GM12873 (cell line): Measurements from ENCODE around the gene RRP9.

Experiments
- TF ChIP-seq, protein P1 (sequence below): IDR thresholded peaks from 2 replicates; pipeline ENCODE4 v1.5.1; 2012; ENCODE audit warnings: low read depth, mild to moderate bottlenecking, moderate library complexity, low read length, control low read depth; ENCODE audit not compliant: insufficient read depth; ENCODE audit errors: missing control alignments

Gene RRP9

GRCh38 chr3:51921081-51921578 lies 20.6 kb downstream of the RRP9 start:
- TF ChIP-seq, protein P1, sequence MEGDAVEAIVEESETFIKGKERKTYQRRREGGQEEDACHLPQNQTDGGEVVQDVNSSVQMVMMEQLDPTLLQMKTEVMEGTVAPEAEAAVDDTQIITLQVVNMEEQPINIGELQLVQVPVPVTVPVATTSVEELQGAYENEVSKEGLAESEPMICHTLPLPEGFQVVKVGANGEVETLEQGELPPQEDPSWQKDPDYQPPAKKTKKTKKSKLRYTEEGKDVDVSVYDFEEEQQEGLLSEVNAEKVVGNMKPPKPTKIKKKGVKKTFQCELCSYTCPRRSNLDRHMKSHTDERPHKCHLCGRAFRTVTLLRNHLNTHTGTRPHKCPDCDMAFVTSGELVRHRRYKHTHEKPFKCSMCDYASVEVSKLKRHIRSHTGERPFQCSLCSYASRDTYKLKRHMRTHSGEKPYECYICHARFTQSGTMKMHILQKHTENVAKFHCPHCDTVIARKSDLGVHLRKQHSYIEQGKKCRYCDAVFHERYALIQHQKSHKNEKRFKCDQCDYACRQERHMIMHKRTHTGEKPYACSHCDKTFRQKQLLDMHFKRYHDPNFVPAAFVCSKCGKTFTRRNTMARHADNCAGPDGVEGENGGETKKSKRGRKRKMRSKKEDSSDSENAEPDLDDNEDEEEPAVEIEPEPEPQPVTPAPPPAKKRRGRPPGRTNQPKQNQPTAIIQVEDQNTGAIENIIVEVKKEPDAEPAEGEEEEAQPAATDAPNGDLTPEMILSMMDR, result no peak

DNA sequence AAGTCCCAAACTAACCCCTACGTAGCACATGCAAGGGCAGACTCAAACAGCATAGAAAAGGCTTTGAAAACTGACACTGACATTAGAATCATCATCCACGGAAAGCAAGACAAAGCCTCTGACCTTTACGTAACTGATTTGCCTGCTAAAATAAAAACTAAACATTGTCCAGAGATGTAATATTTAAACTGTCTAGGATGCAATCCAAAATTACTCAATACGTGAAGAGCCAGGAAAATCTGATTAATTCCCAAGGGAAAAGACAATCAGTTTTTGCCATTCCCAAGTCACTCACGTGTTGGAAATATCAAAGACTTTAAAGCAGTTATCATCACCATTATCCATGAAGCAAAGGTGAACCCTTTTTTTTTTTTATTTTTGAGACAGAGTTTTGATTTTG lies 25.3 kb downstream of the RRP9 start:
- TF ChIP-seq, protein P1, result no peak

- TF ChIP-seq, protein P1, result no peak
These were observed 33.7 kb downstream of the RRP9 start for GRCh38 chr3:51908026-51908425.

DNA sequence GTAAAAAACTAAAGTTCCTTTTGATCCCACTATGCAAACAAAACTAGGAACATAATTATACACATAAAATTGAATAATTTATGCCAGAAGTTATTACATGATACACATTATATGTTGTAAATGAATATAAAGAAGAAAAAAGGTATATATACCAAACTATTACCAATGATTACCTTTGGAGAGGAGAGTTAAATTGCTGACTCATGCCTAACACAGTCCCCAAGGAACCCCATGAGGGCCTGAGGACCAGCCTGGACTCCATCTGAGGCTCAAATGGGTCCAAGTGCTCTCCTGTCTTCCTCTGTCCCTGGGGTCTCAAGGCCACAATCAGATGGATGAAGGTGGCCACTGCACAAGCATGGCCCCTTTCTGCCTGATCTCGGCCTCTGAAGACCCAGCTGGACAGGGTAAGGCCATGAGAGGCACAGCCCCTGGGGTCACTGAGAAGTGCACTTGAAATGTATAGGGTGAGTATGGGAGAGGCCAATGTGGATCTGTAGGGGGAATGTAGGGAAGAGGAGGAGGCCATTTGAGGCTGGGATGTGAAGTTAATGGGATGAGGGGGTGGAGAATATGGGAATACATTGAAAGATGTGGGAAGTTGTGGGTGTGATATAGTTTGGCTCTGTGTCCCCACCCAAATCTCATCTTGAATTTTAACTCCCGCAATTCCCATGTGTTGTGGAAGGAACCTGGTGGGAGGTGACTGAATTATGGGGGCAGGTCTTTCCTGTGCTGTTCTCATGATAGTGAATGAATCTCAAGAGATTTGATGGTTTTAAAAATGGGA lies 37.5 kb downstream of the RRP9 start:
- TF ChIP-seq, protein P1, result no peak

DNA sequence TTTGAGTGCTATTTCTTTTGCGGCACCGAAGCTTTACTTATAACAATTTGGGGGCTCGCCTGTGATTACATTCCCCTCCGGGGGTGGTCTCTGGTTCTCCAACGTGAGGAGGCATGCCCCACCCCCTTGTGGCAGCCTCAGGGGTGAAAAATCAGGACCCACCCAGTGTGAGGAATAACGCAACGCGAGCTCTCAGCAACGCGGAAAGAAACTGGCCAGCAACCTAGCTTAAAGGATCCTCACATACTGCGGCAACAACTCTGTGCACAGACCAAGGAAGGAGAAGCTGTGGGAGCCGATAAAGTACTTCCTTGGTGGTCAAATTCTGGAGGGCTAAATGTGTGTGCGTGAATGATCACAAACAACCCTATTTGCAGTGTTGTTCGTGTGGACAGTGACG lies 44.3 kb downstream of the RRP9 start:
- TF ChIP-seq, protein P1, result no peak

- TF ChIP-seq, protein P1, result no peak
These were observed 44.9 kb downstream of the RRP9 start for GRCh38 chr3:51896607-51897305.

- TF ChIP-seq, protein P1, result no peak
These were observed 46.8 kb downstream of the RRP9 start for GRCh38 chr3:51894939-51895338.
